ENCODE results near the gene ZNF506. TPM values are rescaled to one million over a fixed set of nuclear protein-coding genes. Genes with fewer than 3 reads are reported as not detected.
"Not testable (repeated sequence)": the region's sequence is repeated elsewhere in the genome, so short reads cannot be mapped to it uniquely, and the experiment has no call there.

The ZNF506 gene
- 7.1 and 14.8 TPM in 2 replicates for total RNA-seq (ENCODE audit: low replicate concordance)

- peak within 1 kb of the TSS; percentile 88 for H3K4me3 ChIP-seq (ENCODE audit: low read depth, low read length)
- peak; percentile 95 for DNase-seq (ENCODE audit: low read depth)
- no peak for TF ChIP-seq CTCF (IDR thresholded peaks at IDR 0.05; ENCODE audit: insufficient read depth, low read length)
Measured at GRCh38 chr19:19821366-19821951, at the start of gene ZNF506. Gene ZNF506 (minus strand): TSS chr19:19821750. CDS start chr19:19821603, 147 bp downstream.

- DNase-seq (ENCODE audit: low read depth); H3K4me3 ChIP-seq (ENCODE audit: low read depth, low read length): not testable (repeated sequence)
Measured at GRCh38 chr19:19870086-19870485, 48.5 kb upstream of the ZNF506 start.

GRCh38 chr19:19866611-19867248, 45.2 kb upstream of the ZNF506 start:
- DNase-seq (ENCODE audit: low read depth), result no peak
- TF ChIP-seq CTCF (IDR thresholded peaks at IDR 0.05; ENCODE audit: insufficient read depth, low read length), result no peak
- peak overlapping the region; percentile 81 for H3K4me3 ChIP-seq (ENCODE audit: low read depth, low read length)

GRCh38 chr19:19865750-19866610, 44.4 kb upstream of the ZNF506 start, which contains the start of gene ZNF253:
Gene ZNF253 (plus strand): TSS chr19:19865882. CDS start chr19:19865997, 115 bp downstream.
- peak within 1 kb of the TSS; percentile 81 for H3K4me3 ChIP-seq (ENCODE audit: low read depth, low read length)
- DNase-seq (ENCODE audit: low read depth), result peak; percentile 85
- TF ChIP-seq CTCF (IDR thresholded peaks at IDR 0.05; ENCODE audit: insufficient read depth, low read length), result no peak

GRCh38 chr19:19860756-19861390, 39.3 kb upstream of the ZNF506 start:
- H3K4me3 ChIP-seq (ENCODE audit: low read depth, low read length), result no peak overlapping the region
- DNase-seq (ENCODE audit: low read depth), result no peak
- TF ChIP-seq CTCF (IDR thresholded peaks at IDR 0.05; ENCODE audit: insufficient read depth, low read length), result no peak

- H3K4me3 ChIP-seq (ENCODE audit: low read depth, low read length), result no peak overlapping the region
Measured at GRCh38 chr19:19858751-19859150, 37.2 kb upstream of the ZNF506 start.

GRCh38 chr19:19851740-19852139, 30.2 kb upstream of the ZNF506 start:
- H3K4me3 ChIP-seq (ENCODE audit: low read depth, low read length); DNase-seq (ENCODE audit: low read depth): not testable (repeated sequence)

More at GRCh38 chr19:19858751-19859150, 37.2 kb upstream of the ZNF506 start:
- DNase-seq (ENCODE audit: low read depth), result no peak
- no peak for TF ChIP-seq CTCF (IDR thresholded peaks at IDR 0.05; ENCODE audit: insufficient read depth, low read length)
